Measurements from ENCODE around the gene CECR2.

CECR2 gene

GRCh38 chr22:17481424-17481823, 112.2 kb downstream of the CECR2 start:
- Mint-ChIP-seq H3K9me3 (no peaks in the 10 kb centered on the region), H3K4me1 (no peaks in the 10 kb centered on the region), H3K4me3 (no peak overlapping the region), H3K27me3 (peaks cover 28% of the 10 kb centered on the region), H3K36me3 (ENCODE audit: insufficient read depth) (no peaks in the 10 kb centered on the region), H3K27ac (ENCODE audit: low read depth) (no peak overlapping the region)
- ATAC-seq (replicated peaks; ENCODE audit: extremely low read depth, poor library complexity, severe bottlenecking) (no peak), DNase-seq (ENCODE audit: low spot score in 2 of 2) (no peak)

- H3K4me3 Mint-ChIP-seq: no peak overlapping the region
- H3K36me3 Mint-ChIP-seq (ENCODE audit: insufficient read depth): no peaks in the 10 kb centered on the region
- H3K27ac Mint-ChIP-seq (ENCODE audit: low read depth): no peak overlapping the region
- no peaks in the 10 kb centered on the region for H3K9me3 Mint-ChIP-seq
- no peak for ATAC-seq (replicated peaks; ENCODE audit: extremely low read depth, poor library complexity, severe bottlenecking)
- no peaks in the 10 kb centered on the region for H3K4me1 Mint-ChIP-seq
- DNase-seq (ENCODE audit: low spot score in 2 of 2): no peak
- peaks cover 4% of the 10 kb centered on the region for H3K27me3 Mint-ChIP-seq
Measured at GRCh38 chr22:17483688-17484372, 114.6 kb downstream of the CECR2 start.

GRCh38 chr22:17484608-17485007, 115.3 kb downstream of the CECR2 start:
- Mint-ChIP-seq H3K27me3 (no peaks in the 10 kb centered on the region), H3K4me3 (no peak overlapping the region), H3K36me3 (ENCODE audit: insufficient read depth) (no peaks in the 10 kb centered on the region), H3K9me3 (no peaks in the 10 kb centered on the region), H3K27ac (ENCODE audit: low read depth) (no peak overlapping the region), H3K4me1 (no peaks in the 10 kb centered on the region)
- no peak for DNase-seq (ENCODE audit: low spot score in 2 of 2)
- ATAC-seq (replicated peaks; ENCODE audit: extremely low read depth, poor library complexity, severe bottlenecking): no peak

GRCh38 chr22:17486313-17486712, 117.1 kb downstream of the CECR2 start:
- Mint-ChIP-seq H3K4me3 (no peak overlapping the region), H3K9me3 (no peaks in the 10 kb centered on the region), H3K27ac (ENCODE audit: low read depth) (no peak overlapping the region), H3K36me3 (ENCODE audit: insufficient read depth) (no peaks in the 10 kb centered on the region), H3K4me1 (no peaks in the 10 kb centered on the region), H3K27me3 (no peaks in the 10 kb centered on the region)
- DNase-seq (ENCODE audit: low spot score in 2 of 2) (no peak), ATAC-seq (replicated peaks; ENCODE audit: extremely low read depth, poor library complexity, severe bottlenecking) (no peak)

GRCh38 chr22:17486719-17487118, 117.5 kb downstream of the CECR2 start:
- no peak overlapping the region for H3K4me3 Mint-ChIP-seq
- no peak overlapping the region for H3K27ac Mint-ChIP-seq (ENCODE audit: low read depth)
- no peak for DNase-seq (ENCODE audit: low spot score in 2 of 2)
- no peaks in the 10 kb centered on the region for H3K9me3 Mint-ChIP-seq
- ATAC-seq (replicated peaks; ENCODE audit: extremely low read depth, poor library complexity, severe bottlenecking): no peak
- no peaks in the 10 kb centered on the region for H3K27me3 Mint-ChIP-seq
- H3K36me3 Mint-ChIP-seq (ENCODE audit: insufficient read depth): no peaks in the 10 kb centered on the region
- no peaks in the 10 kb centered on the region for H3K4me1 Mint-ChIP-seq

- Mint-ChIP-seq H3K27ac (ENCODE audit: low read depth) (no peak overlapping the region), H3K36me3 (ENCODE audit: insufficient read depth) (no peaks in the 10 kb centered on the region), H3K4me3 (no peak overlapping the region), H3K4me1 (no peaks in the 10 kb centered on the region), H3K27me3 (no peaks in the 10 kb centered on the region), H3K9me3 (no peaks in the 10 kb centered on the region)
- ATAC-seq (replicated peaks; ENCODE audit: extremely low read depth, poor library complexity, severe bottlenecking): no peak
- no peak for DNase-seq (ENCODE audit: low spot score in 2 of 2)
Measured at GRCh38 chr22:17489101-17489500, 119.8 kb downstream of the CECR2 start.

- no peaks in the 10 kb centered on the region for H3K9me3 Mint-ChIP-seq
- ATAC-seq (replicated peaks; ENCODE audit: extremely low read depth, poor library complexity, severe bottlenecking) (no peak), DNase-seq (ENCODE audit: low spot score in 2 of 2) (no peak)
- H3K4me3 Mint-ChIP-seq: no peak overlapping the region
- H3K4me1 Mint-ChIP-seq: no peaks in the 10 kb centered on the region
- H3K27ac Mint-ChIP-seq (ENCODE audit: low read depth): no peak overlapping the region
- H3K36me3 Mint-ChIP-seq (ENCODE audit: insufficient read depth): no peaks in the 10 kb centered on the region
- no peaks in the 10 kb centered on the region for H3K27me3 Mint-ChIP-seq
Measured at GRCh38 chr22:17491090-17491640, 121.9 kb downstream of the CECR2 start.

GRCh38 chr22:17492247-17492646, 123.0 kb downstream of the CECR2 start:
- no peaks in the 10 kb centered on the region for H3K27me3 Mint-ChIP-seq
- no peaks in the 10 kb centered on the region for H3K36me3 Mint-ChIP-seq (ENCODE audit: insufficient read depth)
- H3K27ac Mint-ChIP-seq (ENCODE audit: low read depth): no peak overlapping the region
- no peak overlapping the region for H3K4me3 Mint-ChIP-seq
- no peaks in the 10 kb centered on the region for H3K4me1 Mint-ChIP-seq
- no peak for DNase-seq (ENCODE audit: low spot score in 2 of 2)
- no peaks in the 10 kb centered on the region for H3K9me3 Mint-ChIP-seq
- no peak for ATAC-seq (replicated peaks; ENCODE audit: extremely low read depth, poor library complexity, severe bottlenecking)

GRCh38 chr22:17493419-17493981, 124.2 kb downstream of the CECR2 start:
- H3K36me3 Mint-ChIP-seq (ENCODE audit: insufficient read depth): no peaks in the 10 kb centered on the region
- no peak overlapping the region for H3K4me3 Mint-ChIP-seq
- no peaks in the 10 kb centered on the region for H3K9me3 Mint-ChIP-seq
- no peaks in the 10 kb centered on the region for H3K27me3 Mint-ChIP-seq
- no peak overlapping the region for H3K27ac Mint-ChIP-seq (ENCODE audit: low read depth)
- H3K4me1 Mint-ChIP-seq: no peaks in the 10 kb centered on the region
- ATAC-seq (replicated peaks; ENCODE audit: extremely low read depth, poor library complexity, severe bottlenecking): no peak
- DNase-seq (ENCODE audit: low spot score in 2 of 2): no peak

GRCh38 chr22:17496841-17497240, 127.6 kb downstream of the CECR2 start:
- Mint-ChIP-seq H3K27me3 (no peaks in the 10 kb centered on the region), H3K27ac (ENCODE audit: low read depth) (no peak overlapping the region), H3K9me3 (no peaks in the 10 kb centered on the region), H3K36me3 (ENCODE audit: insufficient read depth) (no peaks in the 10 kb centered on the region), H3K4me3 (no peak overlapping the region), H3K4me1 (no peaks in the 10 kb centered on the region)
- DNase-seq (ENCODE audit: low spot score in 2 of 2): no peak
- no peak for ATAC-seq (replicated peaks; ENCODE audit: extremely low read depth, poor library complexity, severe bottlenecking)

- peaks cover 11% of the 10 kb centered on the region for H3K27me3 Mint-ChIP-seq
- H3K4me1 Mint-ChIP-seq: no peaks in the 10 kb centered on the region
- H3K9me3 Mint-ChIP-seq: no peaks in the 10 kb centered on the region
- no peak for ATAC-seq (replicated peaks; ENCODE audit: extremely low read depth, poor library complexity, severe bottlenecking)
- H3K36me3 Mint-ChIP-seq (ENCODE audit: insufficient read depth): no peaks in the 10 kb centered on the region
- H3K27ac Mint-ChIP-seq (ENCODE audit: low read depth): no peak overlapping the region
- no peak overlapping the region for H3K4me3 Mint-ChIP-seq
- DNase-seq (ENCODE audit: low spot score in 2 of 2): peak in 1 of 2 donors; percentile 26
Measured at GRCh38 chr22:17501679-17502285, 132.5 kb downstream of the CECR2 start.

- no peak overlapping the region for H3K4me3 Mint-ChIP-seq
- H3K27ac Mint-ChIP-seq (ENCODE audit: low read depth): no peak overlapping the region
- H3K36me3 Mint-ChIP-seq (ENCODE audit: insufficient read depth): peaks cover 1% of the 10 kb centered on the region
- ATAC-seq (replicated peaks; ENCODE audit: extremely low read depth, poor library complexity, severe bottlenecking) (no peak), DNase-seq (ENCODE audit: low spot score in 2 of 2) (no peak)
- no peaks in the 10 kb centered on the region for H3K4me1 Mint-ChIP-seq
- H3K27me3 Mint-ChIP-seq: peaks cover 63% of the 10 kb centered on the region
- H3K9me3 Mint-ChIP-seq: no peaks in the 10 kb centered on the region
Measured at GRCh38 chr22:17508110-17508509, 138.8 kb downstream of the CECR2 start.

GRCh38 chr22:17512960-17513359, 143.7 kb downstream of the CECR2 start:
- ATAC-seq (replicated peaks; ENCODE audit: extremely low read depth, poor library complexity, severe bottlenecking) (no peak), DNase-seq (ENCODE audit: low spot score in 2 of 2) (no peak)
- H3K4me1 Mint-ChIP-seq: no peaks in the 10 kb centered on the region
- peaks cover 1% of the 10 kb centered on the region for H3K36me3 Mint-ChIP-seq (ENCODE audit: insufficient read depth)
- no peak overlapping the region for H3K4me3 Mint-ChIP-seq
- no peak overlapping the region for H3K27ac Mint-ChIP-seq (ENCODE audit: low read depth)
- H3K27me3 Mint-ChIP-seq: peaks cover 78% of the 10 kb centered on the region
- no peaks in the 10 kb centered on the region for H3K9me3 Mint-ChIP-seq

All from central memory CD8-positive, alpha-beta T cell (primary cell).